ENCODE results near the gene CASK.

DNA sequence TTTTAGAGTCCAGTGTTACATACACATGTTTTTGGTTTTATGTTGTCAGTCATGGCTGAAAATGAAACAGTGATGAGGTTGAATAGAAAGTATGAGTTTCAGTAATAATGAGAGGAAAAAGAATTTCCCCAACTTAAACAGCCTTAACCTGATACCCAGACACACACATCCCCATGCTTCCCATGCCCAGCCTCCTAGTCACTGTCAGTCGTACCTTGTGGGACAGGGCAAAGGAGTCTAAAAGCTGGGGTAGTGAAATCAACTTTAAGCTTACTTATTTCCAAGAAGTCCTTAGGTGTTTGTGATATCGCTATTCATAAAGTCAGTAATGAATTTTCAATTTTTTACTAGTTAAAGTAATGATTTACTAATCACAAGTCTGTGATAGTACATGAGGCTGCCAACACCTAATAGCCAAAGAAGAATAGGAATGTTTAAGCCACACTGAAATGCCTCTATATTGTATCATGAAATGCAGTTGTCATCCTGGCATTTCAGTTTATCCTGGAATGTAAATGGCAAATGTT, 258.9 kb downstream of the CASK start:
- TF ChIP-seq SP1 (IDR thresholded peaks at IDR 0.05), result no peak
- TF ChIP-seq ZNF384 (IDR thresholded peaks at IDR 0.05), result no peak
- no peak for TF ChIP-seq FOXA1 (IDR thresholded peaks at IDR 0.05)
- TF ChIP-seq, protein P1, sequence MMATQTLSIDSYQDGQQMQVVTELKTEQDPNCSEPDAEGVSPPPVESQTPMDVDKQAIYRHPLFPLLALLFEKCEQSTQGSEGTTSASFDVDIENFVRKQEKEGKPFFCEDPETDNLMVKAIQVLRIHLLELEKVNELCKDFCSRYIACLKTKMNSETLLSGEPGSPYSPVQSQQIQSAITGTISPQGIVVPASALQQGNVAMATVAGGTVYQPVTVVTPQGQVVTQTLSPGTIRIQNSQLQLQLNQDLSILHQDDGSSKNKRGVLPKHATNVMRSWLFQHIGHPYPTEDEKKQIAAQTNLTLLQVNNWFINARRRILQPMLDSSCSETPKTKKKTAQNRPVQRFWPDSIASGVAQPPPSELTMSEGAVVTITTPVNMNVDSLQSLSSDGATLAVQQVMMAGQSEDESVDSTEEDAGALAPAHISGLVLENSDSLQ (IDR thresholded peaks at IDR 0.05), result no peak
- TF ChIP-seq TARDBP (IDR thresholded peaks at IDR 0.05), result no peak
- no peak for TF ChIP-seq L3MBTL2 (conservative IDR thresholded peaks at IDR 0.05)
